Measurements from ENCODE around the gene CRYBG2. TPM values are rescaled to one million over a fixed set of nuclear protein-coding genes. Genes with fewer than 3 reads are reported as not detected.

Gene CRYBG2
- total RNA-seq, 1 experiment from 2014 or later, result 0.64 TPM

DNA sequence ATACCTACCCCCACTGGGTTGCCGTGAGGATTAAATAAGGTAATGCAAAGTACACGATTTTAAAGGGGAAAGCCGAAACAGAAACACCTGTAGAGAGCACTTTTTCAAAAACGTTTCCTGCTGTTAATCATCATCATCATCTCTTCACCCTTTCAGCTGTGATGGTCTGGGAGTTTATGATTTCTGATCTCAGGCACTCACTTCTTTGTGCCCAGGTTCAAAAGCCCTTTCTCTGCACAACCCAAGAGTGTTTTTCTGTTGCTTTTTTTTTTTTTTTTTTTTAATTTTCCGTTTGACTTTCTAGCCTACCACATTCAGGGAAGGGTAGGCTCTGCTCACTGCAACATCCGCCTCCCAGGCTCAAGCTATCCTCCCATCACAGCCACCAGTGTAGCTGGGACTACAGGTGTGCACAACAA is 46.6 kb downstream of the CRYBG2 start:
- ChIA-PET CTCF (interaction anchor here (0.8 kb wide), 1 partner anchor 22 kb away, joined by 3 read pairs; no protein-coding TSS in a partner anchor), POLR2A (no interaction called here)
- Histone ChIP-seq H3K4me1 (ENCODE audit: control insufficient read depth, insufficient read depth, low read length) (peaks cover 17% of the 10 kb centered on the region), H3K4me3 (ENCODE audit: low read depth in 2 of 2, low read length in 2 of 2) (peak overlapping the region; percentile 38 to 65), H3K27me3 (ENCODE audit: control insufficient read depth, insufficient read depth, low read length) (no peaks in the 10 kb centered on the region), H3K9me3 (ENCODE audit: control insufficient read depth, insufficient read depth, low read depth, low read length) (no peaks in the 10 kb centered on the region), H3K27ac (ENCODE audit: low read length) (peak overlapping the region; percentile 84), H3K36me3 (ENCODE audit: control insufficient read depth, insufficient read depth, low read length) (no peaks in the 10 kb centered on the region; the same call in 1 of the 2 replicates)
- no peak for ATAC-seq
- no peak for DNase-seq (ENCODE audit: low read depth, low spot score)
- TF ChIP-seq POLR2AphosphoS5 (IDR thresholded peaks at IDR 0.05; ENCODE audit: low read depth, low read length) (no peak), TCF7L2 (IDR thresholded peaks at IDR 0.05; ENCODE audit: low read depth, low read length) (no peak), SIN3A (IDR thresholded peaks at IDR 0.05; ENCODE audit: borderline replicate concordance, insufficient read depth, low read depth, low read length) (no peak)
- TF ChIP-seq, protein P1, sequence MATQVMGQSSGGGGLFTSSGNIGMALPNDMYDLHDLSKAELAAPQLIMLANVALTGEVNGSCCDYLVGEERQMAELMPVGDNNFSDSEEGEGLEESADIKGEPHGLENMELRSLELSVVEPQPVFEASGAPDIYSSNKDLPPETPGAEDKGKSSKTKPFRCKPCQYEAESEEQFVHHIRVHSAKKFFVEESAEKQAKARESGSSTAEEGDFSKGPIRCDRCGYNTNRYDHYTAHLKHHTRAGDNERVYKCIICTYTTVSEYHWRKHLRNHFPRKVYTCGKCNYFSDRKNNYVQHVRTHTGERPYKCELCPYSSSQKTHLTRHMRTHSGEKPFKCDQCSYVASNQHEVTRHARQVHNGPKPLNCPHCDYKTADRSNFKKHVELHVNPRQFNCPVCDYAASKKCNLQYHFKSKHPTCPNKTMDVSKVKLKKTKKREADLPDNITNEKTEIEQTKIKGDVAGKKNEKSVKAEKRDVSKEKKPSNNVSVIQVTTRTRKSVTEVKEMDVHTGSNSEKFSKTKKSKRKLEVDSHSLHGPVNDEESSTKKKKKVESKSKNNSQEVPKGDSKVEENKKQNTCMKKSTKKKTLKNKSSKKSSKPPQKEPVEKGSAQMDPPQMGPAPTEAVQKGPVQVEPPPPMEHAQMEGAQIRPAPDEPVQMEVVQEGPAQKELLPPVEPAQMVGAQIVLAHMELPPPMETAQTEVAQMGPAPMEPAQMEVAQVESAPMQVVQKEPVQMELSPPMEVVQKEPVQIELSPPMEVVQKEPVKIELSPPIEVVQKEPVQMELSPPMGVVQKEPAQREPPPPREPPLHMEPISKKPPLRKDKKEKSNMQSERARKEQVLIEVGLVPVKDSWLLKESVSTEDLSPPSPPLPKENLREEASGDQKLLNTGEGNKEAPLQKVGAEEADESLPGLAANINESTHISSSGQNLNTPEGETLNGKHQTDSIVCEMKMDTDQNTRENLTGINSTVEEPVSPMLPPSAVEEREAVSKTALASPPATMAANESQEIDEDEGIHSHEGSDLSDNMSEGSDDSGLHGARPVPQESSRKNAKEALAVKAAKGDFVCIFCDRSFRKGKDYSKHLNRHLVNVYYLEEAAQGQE (IDR thresholded peaks at IDR 0.05; ENCODE audit: insufficient read depth in 1 of 2, low read depth in 2 of 2, low read length in 1 of 2), result no peak
- TF ChIP-seq, protein P2, sequence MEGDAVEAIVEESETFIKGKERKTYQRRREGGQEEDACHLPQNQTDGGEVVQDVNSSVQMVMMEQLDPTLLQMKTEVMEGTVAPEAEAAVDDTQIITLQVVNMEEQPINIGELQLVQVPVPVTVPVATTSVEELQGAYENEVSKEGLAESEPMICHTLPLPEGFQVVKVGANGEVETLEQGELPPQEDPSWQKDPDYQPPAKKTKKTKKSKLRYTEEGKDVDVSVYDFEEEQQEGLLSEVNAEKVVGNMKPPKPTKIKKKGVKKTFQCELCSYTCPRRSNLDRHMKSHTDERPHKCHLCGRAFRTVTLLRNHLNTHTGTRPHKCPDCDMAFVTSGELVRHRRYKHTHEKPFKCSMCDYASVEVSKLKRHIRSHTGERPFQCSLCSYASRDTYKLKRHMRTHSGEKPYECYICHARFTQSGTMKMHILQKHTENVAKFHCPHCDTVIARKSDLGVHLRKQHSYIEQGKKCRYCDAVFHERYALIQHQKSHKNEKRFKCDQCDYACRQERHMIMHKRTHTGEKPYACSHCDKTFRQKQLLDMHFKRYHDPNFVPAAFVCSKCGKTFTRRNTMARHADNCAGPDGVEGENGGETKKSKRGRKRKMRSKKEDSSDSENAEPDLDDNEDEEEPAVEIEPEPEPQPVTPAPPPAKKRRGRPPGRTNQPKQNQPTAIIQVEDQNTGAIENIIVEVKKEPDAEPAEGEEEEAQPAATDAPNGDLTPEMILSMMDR (IDR thresholded peaks at IDR 0.05), result no peak
- in situ Hi-C loops (cut with HindIII; ENCODE audit: low pct_unique_long_range_greater_than_20kb, low sequenced_read_pairs), result no loop called here
- no TSS peak for BruUV-seq (replicated peaks)
- intact Hi-C loops (cut with micrococcal nuclease; ENCODE audit: unreplicated experiment), result no loop called here

DNA sequence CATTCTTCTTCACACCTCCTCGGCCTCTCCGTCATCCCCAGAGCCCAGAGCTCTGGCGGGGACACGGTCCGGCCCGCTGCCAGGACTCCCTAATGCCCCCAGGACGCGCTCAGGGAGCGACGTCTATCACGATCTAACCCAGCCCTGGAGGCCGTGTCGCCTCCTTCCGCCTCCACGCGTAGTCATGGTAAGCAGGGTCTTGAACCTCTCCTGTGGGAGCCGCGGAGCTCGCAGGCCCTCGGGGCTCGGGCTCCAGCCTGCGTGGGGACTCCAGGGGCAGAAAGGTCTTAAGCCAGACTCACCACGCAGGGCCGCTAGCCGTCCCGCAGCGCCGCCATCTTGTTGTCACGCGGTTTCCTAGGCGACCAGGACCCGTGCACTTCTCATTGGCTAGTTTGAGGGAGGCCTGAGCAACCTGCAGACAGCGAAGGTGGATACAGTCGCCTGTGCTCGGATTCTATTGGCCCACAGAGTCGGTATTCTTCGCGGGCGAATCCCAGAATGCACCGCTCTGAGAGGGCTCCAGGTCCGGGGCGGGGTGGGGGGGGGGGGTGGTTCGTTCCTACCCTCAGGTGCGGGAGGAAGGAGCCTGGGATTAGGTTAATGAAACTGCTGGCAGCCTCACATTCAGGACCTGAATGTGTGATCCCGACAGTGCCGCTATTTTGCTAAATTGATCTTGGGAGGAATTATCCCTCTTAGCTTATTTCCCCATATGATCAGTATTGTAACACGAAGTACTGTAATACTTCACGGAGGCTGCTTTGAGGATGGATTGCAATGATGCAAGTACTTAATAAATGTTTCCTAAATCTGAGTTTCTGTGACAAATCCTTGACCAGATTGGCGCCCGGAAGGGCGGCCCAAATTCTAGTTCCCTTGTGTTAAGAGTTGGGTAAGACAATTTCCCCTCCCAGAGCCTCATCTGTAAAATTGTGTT is 47.4 kb downstream of the CRYBG2 start, which contains the start of gene UBXN11:
UBXN11 (minus strand) TSS at position 347 of the 940 bp plus-strand sequence. CDS start 3,753 bp downstream, outside the sequence.
- POLR2A ChIA-PET, result no interaction called here
- in situ Hi-C loops (cut with HindIII; ENCODE audit: low pct_unique_long_range_greater_than_20kb, low sequenced_read_pairs) (no loop called here), intact Hi-C loops (cut with micrococcal nuclease; ENCODE audit: unreplicated experiment) (no loop called here)
- Histone ChIP-seq H3K4me1 (ENCODE audit: control insufficient read depth, insufficient read depth, low read length) (peaks cover 17% of the 10 kb centered on the region), H3K27ac (ENCODE audit: low read length) (peak within 1 kb of the TSS; percentile 84), H3K36me3 (ENCODE audit: control insufficient read depth, insufficient read depth, low read length) (no peaks in the 10 kb centered on the region; the same call in 1 of the 2 replicates), H3K27me3 (ENCODE audit: control insufficient read depth, insufficient read depth, low read length) (no peaks in the 10 kb centered on the region), H3K4me3 (ENCODE audit: low read depth in 2 of 2, low read length in 2 of 2) (peak within 1 kb of the TSS; percentile 76 to 87), H3K9me3 (ENCODE audit: control insufficient read depth, insufficient read depth, low read depth, low read length) (no peaks in the 10 kb centered on the region)
- no TSS peak for BruUV-seq (replicated peaks)
- CTCF ChIA-PET, result interaction anchor here (0.8 kb wide), 1 partner anchor 21 kb away, joined by 3 read pairs; no protein-coding TSS in a partner anchor
- DNase-seq (ENCODE audit: low read depth, low spot score), result peak; percentile 88
- peak; percentile 100 for ATAC-seq
- TF ChIP-seq SIN3A (IDR thresholded peaks at IDR 0.05; ENCODE audit: borderline replicate concordance, insufficient read depth, low read depth, low read length), result peak; percentile 99
- TF ChIP-seq, protein P1 (IDR thresholded peaks at IDR 0.05; ENCODE audit: insufficient read depth in 1 of 2, low read depth in 2 of 2, low read length in 1 of 2), result no peak
- TF ChIP-seq POLR2AphosphoS5 (IDR thresholded peaks at IDR 0.05; ENCODE audit: low read depth, low read length), result 0 out of 2 replicates have a peak, but pooled peaks have one; percentile 36

All from Panc1 (cell line).